Keratinocyte (primary cell): ENCODE results near the gene MBNL3.

Experiments used
- CTCF ChIP-seq, 3 experiments: IDR thresholded peaks in 1 of 3; conservative IDR thresholded peaks in 1 of 3; optimal IDR thresholded peaks in 1 of 3; 2 replicates in 2 of 3; 3 replicates in 1 of 3; pipeline versions ENCODE3 to v1.5.1; 2011; ENCODE audit warnings: low read length in 3 of 3, mild to moderate bottlenecking in 3 of 3, moderate library complexity in 2 of 3, control low read depth in 1 of 3, inconsistent platforms in 1 of 3; ENCODE audit not compliant: insufficient read depth in 2 of 3; ENCODE audit errors: extremely low read depth in 1 of 3
- EZH2 ChIP-seq: IDR thresholded peaks from one replicate; pipeline ENCODE4 v1.6.1; 2012; ENCODE audit warnings: inconsistent platforms, mild to moderate bottlenecking, low read length, moderate library complexity

- no peak for TF ChIP-seq CTCF (optimal IDR thresholded peaks at IDR 0.05 in 1 of 3, IDR thresholded peaks at IDR 0.05 in 1 of 3, conservative IDR thresholded peaks at IDR 0.05 in 1 of 3; ENCODE audit: extremely low read depth in 1 of 3, insufficient read depth in 2 of 3, low read length in 3 of 3)
- TF ChIP-seq EZH2, result no peak
These were observed 29.6 kb upstream of the MBNL3 start for GRCh38 chrX:132518401-132518800.
